ENCODE measurements around the gene C1QTNF5.

The C1QTNF5 gene

GRCh38 chr11:119337581-119338317 lies 2.9 kb downstream of the C1QTNF5 start:
- DNase-seq (ENCODE audit: low read depth) = no peak

DNA sequence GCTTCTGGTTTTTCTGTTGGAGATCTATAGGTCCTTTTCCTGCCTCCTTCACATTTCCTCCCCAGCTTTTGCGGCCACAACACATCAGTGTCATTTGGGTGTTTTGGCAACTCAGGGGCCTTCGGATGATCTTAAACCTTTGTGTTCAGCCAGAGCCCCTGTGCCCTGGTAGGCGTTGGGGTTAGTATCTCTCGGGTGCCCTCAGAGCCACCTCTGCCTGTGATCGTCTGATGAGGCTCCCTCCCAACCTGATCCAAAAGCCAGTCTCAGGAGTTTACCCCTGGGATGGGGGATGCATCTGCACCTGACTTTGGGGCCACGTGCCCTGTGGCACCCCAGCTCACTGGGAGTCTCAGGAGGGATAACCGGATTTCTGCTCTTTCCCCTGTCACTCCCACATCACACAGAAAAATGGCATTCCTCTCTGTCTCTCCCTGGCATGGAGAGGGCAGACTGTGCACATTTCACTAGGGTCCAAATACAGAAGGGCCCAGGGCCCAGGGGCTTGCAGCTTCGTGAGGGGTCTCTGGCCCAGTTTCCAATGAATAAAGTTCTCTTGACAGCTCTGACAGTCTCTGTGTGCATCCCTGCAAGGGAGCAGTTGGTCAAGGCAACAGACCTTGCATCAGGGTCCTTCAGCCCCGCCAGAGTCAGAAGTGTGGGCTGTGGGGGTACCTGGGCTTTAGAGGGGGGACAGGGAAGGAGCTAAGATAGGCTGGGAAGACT lies 3.8 kb downstream of the C1QTNF5 start:
- no peak for DNase-seq (ENCODE audit: low read depth)

DNA sequence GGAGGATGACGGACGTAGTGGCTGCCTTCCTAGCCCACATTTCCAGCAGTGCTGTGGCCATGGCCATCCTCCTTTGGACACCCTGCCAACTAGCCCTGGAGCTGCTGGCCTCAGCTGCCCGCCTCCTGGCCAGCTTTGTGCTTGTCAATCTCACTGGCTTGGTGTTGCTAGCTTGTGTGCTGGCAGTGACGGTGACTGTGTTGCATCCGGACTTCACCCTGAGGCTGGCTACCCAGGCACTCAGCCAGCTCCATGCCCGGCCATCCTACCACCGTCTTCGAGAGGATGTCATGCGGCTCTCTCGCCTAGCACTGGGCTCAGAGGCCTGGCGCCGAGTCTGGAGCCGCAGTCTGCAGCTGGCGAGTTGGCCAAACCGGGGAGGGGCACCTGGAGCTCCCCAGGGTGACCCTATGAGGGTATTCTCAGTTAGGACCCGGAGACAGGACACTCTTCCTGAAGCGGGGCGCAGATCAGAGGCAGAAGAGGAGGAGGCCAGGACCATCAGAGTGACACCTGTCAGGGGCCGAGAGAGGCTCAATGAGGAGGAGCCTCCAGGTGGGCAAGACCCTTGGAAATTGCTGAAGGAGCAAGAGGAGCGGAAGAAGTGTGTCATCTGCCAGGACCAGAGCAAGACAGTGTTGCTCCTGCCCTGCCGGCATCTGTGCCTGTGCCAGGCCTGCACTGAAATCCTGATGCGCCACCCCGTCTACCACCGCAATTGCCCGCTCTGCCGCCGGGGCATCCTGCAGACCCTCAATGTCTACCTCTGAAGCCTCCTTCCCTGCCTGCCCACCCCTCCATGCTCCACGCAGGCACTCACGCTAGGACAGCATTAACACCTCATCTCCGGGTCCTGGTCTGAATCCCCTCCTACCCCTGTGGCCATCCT lies 4.8 kb downstream of the C1QTNF5 start:
- DNase-seq (ENCODE audit: low read depth) = no peak

DNA sequence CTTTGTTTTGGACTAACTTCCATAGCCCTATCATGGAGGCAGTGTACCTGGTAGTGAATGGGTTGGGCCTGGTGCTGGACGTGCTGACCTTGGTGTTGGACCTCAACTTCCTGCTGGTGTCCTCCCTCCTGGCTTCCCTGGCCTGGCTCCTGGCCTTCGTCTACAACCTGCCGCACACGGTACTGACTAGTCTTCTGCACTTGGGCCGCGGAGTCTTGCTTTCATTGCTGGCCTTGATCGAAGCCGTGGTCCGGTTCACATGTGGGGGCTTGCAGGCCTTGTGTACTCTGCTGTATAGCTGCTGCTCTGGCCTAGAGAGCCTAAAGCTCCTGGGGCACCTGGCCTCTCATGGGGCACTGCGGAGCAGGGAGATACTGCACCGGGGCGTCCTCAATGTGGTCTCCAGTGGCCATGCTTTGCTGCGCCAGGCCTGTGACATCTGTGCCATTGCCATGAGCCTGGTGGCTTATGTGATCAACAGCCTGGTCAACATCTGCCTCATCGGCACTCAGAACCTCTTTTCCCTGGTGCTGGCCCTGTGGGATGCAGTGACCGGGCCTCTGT lies 5.5 kb downstream of the C1QTNF5 start:
- no peak for DNase-seq (ENCODE audit: low read depth)

GRCh38 chr11:119334174-119334930 lies 6.3 kb downstream of the C1QTNF5 start, which contains the start of gene RNF26:
RNF26 (plus strand) TSS chr11:119334527; CDS start chr11:119335123, 596 bp downstream.
- DNase-seq (ENCODE audit: low read depth) = peak; percentile 85

- no peak for DNase-seq (ENCODE audit: low read depth)
Measured at GRCh38 chr11:119332111-119332765, 8.4 kb downstream of the C1QTNF5 start.

GRCh38 chr11:119330237-119330636 lies 10.4 kb downstream of the C1QTNF5 start:
- DNase-seq (ENCODE audit: low read depth) = no peak

GRCh38 chr11:119329320-119329719 lies 11.4 kb downstream of the C1QTNF5 start:
- DNase-seq (ENCODE audit: low read depth) = no peak

GRCh38 chr11:119324189-119324588 lies 16.5 kb downstream of the C1QTNF5 start:
- no peak for DNase-seq (ENCODE audit: low read depth)

- peak; percentile 69 for DNase-seq (ENCODE audit: low read depth)
Measured at GRCh38 chr11:119323532-119324033, 17.1 kb downstream of the C1QTNF5 start.

DNA sequence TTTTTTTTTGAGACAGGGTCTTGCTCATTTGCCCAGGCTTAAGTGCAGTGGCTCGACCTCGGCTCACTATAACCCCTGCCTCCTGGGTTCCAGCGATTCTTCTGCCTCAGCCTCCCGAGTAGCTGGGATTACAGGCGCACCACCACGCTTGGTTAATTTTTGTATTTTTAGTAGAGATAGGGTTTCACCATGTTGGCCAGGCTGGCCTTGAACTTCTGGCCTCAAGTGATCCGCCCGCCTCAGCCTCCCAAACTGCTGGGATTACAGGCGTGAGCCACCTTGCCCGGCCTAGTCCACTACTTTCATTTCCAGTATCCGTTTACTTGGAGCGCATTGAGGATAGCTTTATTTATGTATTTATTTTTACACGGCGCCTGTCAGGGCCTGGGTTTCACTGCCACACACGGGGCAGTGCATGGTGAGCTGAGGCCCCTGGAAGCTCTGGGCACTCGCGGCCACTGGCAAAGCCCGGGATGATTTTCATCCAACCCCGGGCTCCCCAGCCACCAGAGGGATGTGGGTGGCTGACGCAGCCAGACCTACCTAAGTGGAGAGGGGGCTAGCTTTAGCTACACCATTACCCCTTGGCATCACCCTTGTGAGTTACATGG lies 17.7 kb downstream of the C1QTNF5 start:
- DNase-seq (ENCODE audit: low read depth) = no peak

DNA sequence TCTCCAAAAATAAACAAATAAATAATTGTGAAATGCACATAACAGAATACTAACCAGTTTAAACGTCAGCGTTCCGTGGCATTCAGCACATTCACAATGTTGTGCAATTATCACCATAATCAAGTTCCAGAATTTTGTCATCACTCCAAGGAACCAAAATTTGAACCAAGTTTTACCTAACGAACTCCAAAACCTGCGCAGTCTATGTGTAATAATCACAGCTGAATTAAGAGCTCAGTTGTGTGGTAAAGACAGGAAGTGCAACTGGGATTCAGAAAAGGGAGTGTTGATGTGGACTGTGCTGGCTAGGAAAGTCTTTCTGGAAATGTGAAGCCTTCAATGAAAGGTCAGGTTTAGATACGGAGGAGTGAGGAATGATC lies 18.3 kb downstream of the C1QTNF5 start:
- DNase-seq (ENCODE audit: low read depth) = no peak

DNA sequence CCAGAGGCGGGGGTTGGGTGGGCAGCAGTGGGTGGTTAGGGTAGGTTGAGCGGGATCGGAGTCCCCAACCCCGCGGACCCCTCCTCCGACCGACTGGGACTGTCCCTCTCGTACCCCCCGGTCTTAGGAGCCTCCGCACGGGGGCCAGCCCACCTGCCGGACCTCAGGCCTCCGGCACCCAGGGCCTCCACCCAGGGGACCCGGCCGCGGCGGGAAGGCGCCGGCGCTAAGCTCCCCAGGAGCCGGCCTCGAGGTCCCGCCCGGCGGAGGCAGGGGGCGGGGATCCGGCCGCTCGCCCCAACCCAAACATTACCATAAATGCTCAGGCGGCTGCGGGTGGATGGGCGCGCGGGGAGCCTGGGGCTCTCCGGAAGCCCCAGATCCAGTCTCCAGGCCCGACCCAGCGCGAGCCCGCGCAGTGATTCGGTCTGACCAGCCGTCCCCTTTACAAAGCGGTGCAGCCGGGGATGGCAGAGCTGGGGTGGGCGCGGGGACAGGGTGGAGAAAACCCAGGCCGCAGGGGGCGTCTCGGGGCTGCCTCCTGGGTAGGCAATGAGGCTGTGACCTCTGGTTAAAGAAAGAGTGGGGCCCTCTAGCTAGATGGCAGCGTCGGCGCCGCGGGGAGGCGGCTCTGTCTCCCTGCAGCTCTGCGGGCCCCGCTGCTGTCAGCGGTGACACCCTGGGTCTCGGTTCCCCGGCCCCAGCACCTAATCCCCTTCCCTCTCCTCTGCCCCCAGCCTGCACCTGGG lies 19.7 kb downstream of the C1QTNF5 start:
- DNase-seq (ENCODE audit: low read depth) = no peak

GRCh38 chr11:119320240-119320775 lies 20.4 kb downstream of the C1QTNF5 start:
- no peak for DNase-seq (ENCODE audit: low read depth)

DNA sequence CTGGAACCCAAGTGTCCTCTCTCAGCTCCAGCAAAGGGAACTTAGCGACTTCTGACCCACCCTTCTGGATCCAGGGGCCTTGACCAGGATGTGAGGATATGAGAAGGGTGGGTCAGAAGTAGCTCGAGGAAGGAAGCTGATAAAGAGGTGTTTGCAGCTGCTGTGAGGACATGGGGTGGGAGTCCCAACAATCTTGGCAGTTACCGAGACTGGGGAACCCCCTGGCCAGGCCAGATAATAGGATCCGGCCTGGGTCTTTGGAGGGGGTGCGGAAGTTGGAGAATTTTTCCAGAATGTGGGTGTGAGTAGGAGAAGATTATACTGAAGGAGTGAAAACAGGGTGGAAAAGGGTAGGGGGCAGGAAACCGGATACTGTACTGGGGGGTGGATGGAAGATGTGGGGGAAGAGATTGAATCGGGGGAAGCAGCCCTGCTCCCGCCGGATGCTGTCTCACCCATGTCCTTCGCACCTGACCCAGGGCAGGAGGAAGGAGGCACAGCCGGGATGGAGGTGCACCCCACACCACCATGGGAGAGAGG lies 20.9 kb downstream of the C1QTNF5 start:
- DNase-seq (ENCODE audit: low read depth) = no peak

GRCh38 chr11:119319136-119319699 lies 21.5 kb downstream of the C1QTNF5 start:
- DNase-seq (ENCODE audit: low read depth) = no peak

GRCh38 chr11:119318240-119319135 lies 22.2 kb downstream of the C1QTNF5 start:
- no peak for DNase-seq (ENCODE audit: low read depth)
